ENCODE measurements around the gene LRRC4.

The LRRC4 gene

DNA sequence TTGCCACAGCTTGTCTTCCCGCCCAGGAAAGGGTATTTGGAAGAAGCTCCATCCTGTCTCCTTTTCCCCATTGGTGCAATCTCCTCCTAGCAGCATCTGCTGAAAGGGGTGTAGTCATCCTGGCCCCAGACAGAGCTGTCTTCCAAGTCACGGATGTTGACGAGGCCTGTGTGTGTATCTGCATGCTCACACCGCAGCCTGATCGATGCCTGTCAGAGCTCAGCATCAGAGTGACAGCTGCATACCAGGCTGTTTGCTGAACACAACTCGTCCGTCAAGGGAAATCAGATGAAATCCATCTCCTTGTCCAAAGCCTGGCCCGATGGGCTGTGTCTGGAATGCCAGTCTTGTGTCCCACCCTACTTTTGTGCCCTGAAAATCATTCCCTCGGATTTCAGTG, 21.2 kb upstream of the LRRC4 start:
- TF ChIP-seq CTCF (conservative IDR thresholded peaks at IDR 0.05; ENCODE audit: low read length): no peak
- no peak for DNase-seq (ENCODE audit: low read depth)
- no peak overlapping the region for H3K4me3 ChIP-seq (ENCODE audit: low read length)

- H3K4me3 ChIP-seq (ENCODE audit: low read length): no peak overlapping the region
- TF ChIP-seq CTCF (conservative IDR thresholded peaks at IDR 0.05; ENCODE audit: low read length): no peak
- peak; percentile 33 for DNase-seq (ENCODE audit: low read depth)
These were observed 14.5 kb upstream of the LRRC4 start for GRCh38 chr7:128045766-128046165.

- no peak overlapping the region for H3K4me3 ChIP-seq (ENCODE audit: low read length)
- DNase-seq (ENCODE audit: low read depth): no peak
- TF ChIP-seq CTCF (conservative IDR thresholded peaks at IDR 0.05; ENCODE audit: low read length): no peak
These were observed 13.9 kb upstream of the LRRC4 start for GRCh38 chr7:128045158-128045557.

DNA sequence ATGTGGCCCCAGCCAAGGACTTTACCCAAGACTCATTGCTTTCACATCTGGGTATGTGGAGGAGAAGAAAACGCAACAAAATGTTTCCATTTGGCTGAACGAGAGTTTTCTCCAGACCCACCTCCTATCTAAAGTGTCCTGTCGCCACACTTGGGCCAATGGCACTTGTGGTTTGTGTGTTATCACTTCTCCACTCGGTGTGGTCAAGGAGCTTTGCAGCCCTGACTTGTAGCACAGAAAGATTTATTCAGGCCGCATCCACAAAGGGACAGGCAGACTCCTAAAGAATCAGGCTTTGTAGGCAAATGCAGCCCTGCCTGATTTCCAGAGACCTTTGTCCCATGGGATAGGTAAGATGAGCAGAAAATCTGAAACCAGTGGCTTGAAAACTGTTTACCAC, 12.8 kb upstream of the LRRC4 start:
- DNase-seq (ENCODE audit: low read depth): no peak
- no peak for TF ChIP-seq CTCF (conservative IDR thresholded peaks at IDR 0.05; ENCODE audit: low read length)
- no peak overlapping the region for H3K4me3 ChIP-seq (ENCODE audit: low read length)

GRCh38 chr7:128042012-128042411, 10.8 kb upstream of the LRRC4 start:
- TF ChIP-seq CTCF (conservative IDR thresholded peaks at IDR 0.05; ENCODE audit: low read length): no peak
- H3K4me3 ChIP-seq (ENCODE audit: low read length): no peak overlapping the region
- no peak for DNase-seq (ENCODE audit: low read depth)

GRCh38 chr7:128041203-128041602, 10.0 kb upstream of the LRRC4 start:
- no peak overlapping the region for H3K4me3 ChIP-seq (ENCODE audit: low read length)
- peak; percentile 50 for DNase-seq (ENCODE audit: low read depth)
- no peak for TF ChIP-seq CTCF (conservative IDR thresholded peaks at IDR 0.05; ENCODE audit: low read length)

GRCh38 chr7:128040205-128040604, 9.0 kb upstream of the LRRC4 start:
- no peak for TF ChIP-seq CTCF (conservative IDR thresholded peaks at IDR 0.05; ENCODE audit: low read length)
- DNase-seq (ENCODE audit: low read depth): no peak
- H3K4me3 ChIP-seq (ENCODE audit: low read length): no peak overlapping the region

Data from AG10803 (cell line).